HepG2 (cell line): ENCODE results near the gene XKR7. TPM values are rescaled to one million over a fixed set of nuclear protein-coding genes. Genes with fewer than 3 reads are reported as not detected.

Source experiments
- BORCS8-MEF2B ChIP-seq: sonication (generic); formaldehyde crosslinking; IDR thresholded peaks from 2 replicates; pipeline ENCODE4 v1.8.0; 2022; ENCODE audit warnings: mild to moderate bottlenecking, missing genetic modification reagents
- FOXO1 ChIP-seq: sonication (generic); formaldehyde crosslinking; IDR thresholded peaks from 2 replicates; pipeline ENCODE4 v1.4.0; 2020; ENCODE audit warnings: missing genetic modification reagents
- JUN ChIP-seq: sonication (generic); formaldehyde crosslinking; IDR thresholded peaks from 2 replicates; pipeline ENCODE4 v1.4.0; 2020; ENCODE audit warnings: mild to moderate bottlenecking, missing genetic modification reagents
- MTERF4 ChIP-seq: sonication (generic); formaldehyde crosslinking; IDR thresholded peaks from 2 replicates; pipeline ENCODE4 v1.8.0; 2023; ENCODE audit warnings: mild to moderate bottlenecking, missing genetic modification reagents
- NFKB2 ChIP-seq: sonication (generic); formaldehyde crosslinking; IDR thresholded peaks from 2 replicates; pipeline ENCODE4 v1.4.0; 2020; ENCODE audit warnings: missing genetic modification reagents, borderline replicate concordance
- NRL ChIP-seq: sonication (generic); formaldehyde crosslinking; IDR thresholded peaks from 2 replicates; pipeline ENCODE4 v1.5.0; 2020; ENCODE audit warnings: missing genetic modification reagents, mild to moderate bottlenecking, moderate library complexity, borderline replicate concordance
- TEF ChIP-seq: sonication (generic); formaldehyde crosslinking; IDR thresholded peaks from 2 replicates; pipeline ENCODE4 v1.5.0; 2020; ENCODE audit warnings: missing genetic modification reagents
- TRIM24 ChIP-seq: sonication (generic); formaldehyde crosslinking; IDR thresholded peaks from 2 replicates; pipeline ENCODE4 v1.8.0; 2022; ENCODE audit warnings: mild to moderate bottlenecking, missing genetic modification reagents
- ZFP36L1 ChIP-seq: sonication (generic); formaldehyde crosslinking; IDR thresholded peaks from 2 replicates; pipeline ENCODE4 v1.8.0; 2022; ENCODE audit warnings: mild to moderate bottlenecking, missing genetic modification reagents, moderate library complexity
- ZNF256 ChIP-seq: sonication (generic); formaldehyde crosslinking; conservative IDR thresholded peaks from 2 replicates; pipeline ENCODE4 v1.4.0; 2020; ENCODE audit warnings: missing genetic modification reagents
- ZNF296 ChIP-seq: sonication (generic); formaldehyde crosslinking; conservative IDR thresholded peaks from 2 replicates; pipeline ENCODE4 v1.5.0; 2020; ENCODE audit warnings: mild to moderate bottlenecking, missing genetic modification reagents
- ZNF34 ChIP-seq: sonication (generic); formaldehyde crosslinking; IDR thresholded peaks from 2 replicates; pipeline ENCODE4 v1.4.0; 2020; ENCODE audit warnings: mild to moderate bottlenecking, missing genetic modification reagents, borderline replicate concordance
- ZNF572 ChIP-seq: sonication (generic); formaldehyde crosslinking; IDR thresholded peaks from 2 replicates; pipeline ENCODE4 v1.5.1; 2020; ENCODE audit warnings: mild to moderate bottlenecking, missing genetic modification reagents
- polyA plus RNA-seq, 8 experiments: library from polyadenylated mRNA; depleted of rRNA in 3 of 8; stranded (reverse) in 7 of 8; unstranded in 1 of 8; fragments of >200 nt; fragmentation: Illumina TruSeq in 4 of 8; extraction: Trizol in 4 of 8; gene quantifications; 2 replicates each; pipeline versions ENCODE4 v1.2.1 to v1.2.3, GENCODE V29; 2011 to 2016; ENCODE audit warnings: low read depth in 4 of 8, missing spikeins in 1 of 8, mixed read lengths in 1 of 8; ENCODE audit not compliant: insufficient read depth in 1 of 8
- total RNA-seq, 5 experiments: library from RNA; depleted of rRNA; stranded (reverse); fragments of >200 nt; fragmentation: Illumina TruSeq; extraction: Trizol; gene quantifications; 2 replicates each; pipeline ENCODE4 v1.2.3, GENCODE V29; 2016; ENCODE audit warnings: low read depth in 1 of 5
- TF ChIP-seq, protein P1 (sequence below): sonication (generic); formaldehyde crosslinking; IDR thresholded peaks from 2 replicates; pipeline ENCODE4 v1.9.0; 2021; ENCODE audit warnings: missing genetic modification reagents, mild to moderate bottlenecking, borderline replicate concordance
- TF ChIP-seq, protein P2 (sequence below): sonication (generic); formaldehyde crosslinking; IDR thresholded peaks from 2 replicates; pipeline ENCODE4 v1.4.0; 2020; ENCODE audit warnings: mild to moderate bottlenecking, missing genetic modification reagents
- TF ChIP-seq, protein P3 (sequence below): sonication (generic); formaldehyde crosslinking; IDR thresholded peaks from one replicate; pipeline ENCODE4 v1.5.1; 2020; ENCODE audit warnings: mild to moderate bottlenecking, missing genetic modification reagents; ENCODE audit errors: not compliant biosample characterization

The XKR7 gene
- total and polyA plus RNA-seq, 2 of the 13 experiments (the other 11 are each of a cell fraction or from before 2014, with no cell fraction given) = not detected

GRCh38 chr20:31951530-31952453, 16.2 kb upstream of the XKR7 start, which contains the start of gene PDRG1 (continued):
- TF ChIP-seq JUN (CRISPR knock-in tag) (no peak), TRIM24 (CRISPR knock-in tag) (no peak), ZNF296 (CRISPR knock-in tag) (no peak; the same call in 1 of the 2 replicates), NRL (CRISPR knock-in tag) (peak; percentile 95), ZNF34 (CRISPR knock-in tag) (no peak), TEF (CRISPR knock-in tag) (no peak), ZNF256 (CRISPR knock-in tag) (peak; percentile 95), ZNF572 (CRISPR knock-in tag) (0 out of 2 replicates have a peak, but pooled peaks have one; percentile 59), FOXO1 (CRISPR knock-in tag) (peak; percentile 59), ZFP36L1 (CRISPR knock-in tag) (0 out of 2 replicates have a peak, but pooled peaks have one; percentile 18), NFKB2 (CRISPR knock-in tag) (peak; percentile 99), MTERF4 (CRISPR knock-in tag) (no peak), BORCS8-MEF2B (CRISPR knock-in tag) (peak; percentile 66; the same call in 1 of the 2 replicates)
- TF ChIP-seq, protein P1, sequence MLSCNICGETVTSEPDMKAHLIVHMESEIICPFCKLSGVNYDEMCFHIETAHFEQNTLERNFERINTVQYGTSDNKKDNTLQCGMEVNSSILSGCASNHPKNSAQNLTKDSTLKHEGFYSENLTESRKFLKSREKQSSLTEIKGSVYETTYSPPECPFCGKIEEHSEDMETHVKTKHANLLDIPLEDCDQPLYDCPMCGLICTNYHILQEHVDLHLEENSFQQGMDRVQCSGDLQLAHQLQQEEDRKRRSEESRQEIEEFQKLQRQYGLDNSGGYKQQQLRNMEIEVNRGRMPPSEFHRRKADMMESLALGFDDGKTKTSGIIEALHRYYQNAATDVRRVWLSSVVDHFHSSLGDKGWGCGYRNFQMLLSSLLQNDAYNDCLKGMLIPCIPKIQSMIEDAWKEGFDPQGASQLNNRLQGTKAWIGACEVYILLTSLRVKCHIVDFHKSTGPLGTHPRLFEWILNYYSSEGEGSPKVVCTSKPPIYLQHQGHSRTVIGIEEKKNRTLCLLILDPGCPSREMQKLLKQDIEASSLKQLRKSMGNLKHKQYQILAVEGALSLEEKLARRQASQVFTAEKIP (CRISPR knock-in tag) = no peak
- TF ChIP-seq, protein P2, sequence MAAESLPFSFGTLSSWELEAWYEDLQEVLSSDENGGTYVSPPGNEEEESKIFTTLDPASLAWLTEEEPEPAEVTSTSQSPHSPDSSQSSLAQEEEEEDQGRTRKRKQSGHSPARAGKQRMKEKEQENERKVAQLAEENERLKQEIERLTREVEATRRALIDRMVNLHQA = 0 out of 2 replicates have a peak, but pooled peaks have one; percentile 12
- TF ChIP-seq, protein P3, sequence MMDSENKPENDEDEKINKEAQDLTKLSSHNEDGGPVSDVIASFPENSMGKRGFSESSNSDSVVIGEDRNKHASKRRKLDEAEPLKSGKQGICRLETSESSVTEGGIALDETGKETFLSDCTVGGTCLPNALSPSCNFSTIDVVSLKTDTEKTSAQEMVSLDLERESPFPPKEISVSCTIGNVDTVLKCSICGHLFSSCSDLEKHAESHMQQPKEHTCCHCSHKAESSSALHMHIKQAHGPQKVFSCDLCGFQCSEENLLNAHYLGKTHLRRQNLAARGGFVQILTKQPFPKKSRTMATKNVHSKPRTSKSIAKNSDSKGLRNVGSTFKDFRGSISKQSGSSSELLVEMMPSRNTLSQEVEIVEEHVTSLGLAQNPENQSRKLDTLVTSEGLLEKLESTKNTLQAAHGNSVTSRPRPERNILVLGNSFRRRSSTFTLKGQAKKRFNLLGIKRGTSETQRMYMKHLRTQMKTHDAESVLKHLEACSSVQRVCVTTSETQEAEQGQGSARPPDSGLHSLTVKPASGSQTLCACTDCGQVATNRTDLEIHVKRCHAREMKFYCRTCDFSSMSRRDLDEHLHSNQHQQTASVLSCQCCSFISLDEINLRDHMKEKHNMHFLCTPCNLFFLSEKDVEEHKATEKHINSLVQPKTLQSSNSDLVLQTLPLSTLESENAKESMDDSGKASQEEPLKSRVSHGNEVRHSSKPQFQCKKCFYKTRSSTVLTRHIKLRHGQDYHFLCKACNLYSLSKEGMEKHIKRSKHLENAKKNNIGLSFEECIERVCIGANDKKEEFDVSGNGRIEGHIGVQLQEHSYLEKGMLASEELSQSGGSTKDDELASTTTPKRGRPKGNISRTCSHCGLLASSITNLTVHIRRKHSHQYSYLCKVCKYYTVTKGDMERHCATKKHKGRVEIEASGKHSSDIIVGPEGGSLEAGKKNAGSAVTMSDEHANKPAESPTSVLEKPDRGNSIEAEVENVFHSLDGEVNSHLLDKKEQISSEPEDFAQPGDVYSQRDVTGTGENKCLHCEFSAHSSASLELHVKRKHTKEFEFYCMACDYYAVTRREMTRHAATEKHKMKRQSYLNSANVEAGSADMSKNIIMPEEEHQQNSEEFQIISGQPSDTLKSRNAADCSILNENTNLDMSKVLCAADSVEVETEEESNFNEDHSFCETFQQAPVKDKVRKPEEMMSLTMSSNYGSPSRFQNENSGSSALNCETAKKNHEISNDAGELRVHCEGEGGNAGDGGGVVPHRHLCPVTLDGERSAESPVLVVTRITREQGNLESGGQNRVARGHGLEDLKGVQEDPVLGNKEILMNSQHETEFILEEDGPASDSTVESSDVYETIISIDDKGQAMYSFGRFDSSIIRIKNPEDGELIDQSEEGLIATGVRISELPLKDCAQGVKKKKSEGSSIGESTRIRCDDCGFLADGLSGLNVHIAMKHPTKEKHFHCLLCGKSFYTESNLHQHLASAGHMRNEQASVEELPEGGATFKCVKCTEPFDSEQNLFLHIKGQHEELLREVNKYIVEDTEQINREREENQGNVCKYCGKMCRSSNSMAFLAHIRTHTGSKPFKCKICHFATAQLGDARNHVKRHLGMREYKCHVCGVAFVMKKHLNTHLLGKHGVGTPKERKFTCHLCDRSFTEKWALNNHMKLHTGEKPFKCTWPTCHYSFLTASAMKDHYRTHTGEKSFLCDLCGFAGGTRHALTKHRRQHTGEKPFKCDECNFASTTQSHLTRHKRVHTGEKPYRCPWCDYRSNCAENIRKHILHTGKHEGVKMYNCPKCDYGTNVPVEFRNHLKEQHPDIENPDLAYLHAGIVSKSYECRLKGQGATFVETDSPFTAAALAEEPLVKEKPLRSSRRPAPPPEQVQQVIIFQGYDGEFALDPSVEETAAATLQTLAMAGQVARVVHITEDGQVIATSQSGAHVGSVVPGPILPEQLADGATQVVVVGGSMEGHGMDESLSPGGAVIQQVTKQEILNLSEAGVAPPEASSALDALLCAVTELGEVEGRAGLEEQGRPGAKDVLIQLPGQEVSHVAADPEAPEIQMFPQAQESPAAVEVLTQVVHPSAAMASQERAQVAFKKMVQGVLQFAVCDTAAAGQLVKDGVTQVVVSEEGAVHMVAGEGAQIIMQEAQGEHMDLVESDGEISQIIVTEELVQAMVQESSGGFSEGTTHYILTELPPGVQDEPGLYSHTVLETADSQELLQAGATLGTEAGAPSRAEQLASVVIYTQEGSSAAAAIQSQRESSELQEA (CRISPR knock-in tag) = peak; percentile 96
